HG03097 (cell line): ENCODE measurements around the gene THAP3.

ENCODE experiments used
- ATAC-seq: cut with Tn5 transposase; IDR thresholded peaks from one replicate; pipeline ENCODE4 v1.9.1; 2021; ENCODE audit not compliant: unreplicated experiment, low FRiP score

THAP3 gene

GRCh38 chr1:6603915-6604558 is 20.6 kb upstream of the THAP3 start:
- no peak for ATAC-seq

GRCh38 chr1:6612641-6613360 is 11.9 kb upstream of the THAP3 start:
- ATAC-seq, result no peak

GRCh38 chr1:6613361-6614018 is 11.2 kb upstream of the THAP3 start, which contains the start of gene PHF13:
PHF13 (plus strand) TSS chr1:6613731; CDS start chr1:6614067, 336 bp downstream.
- peak; percentile 96 for ATAC-seq

- ATAC-seq, result no peak
Observed at GRCh38 chr1:6614019-6614928, 10.4 kb upstream of the THAP3 start.

- no peak for ATAC-seq
Observed at GRCh38 chr1:6614929-6615785, 9.5 kb upstream of the THAP3 start.

- no peak for ATAC-seq
Observed at GRCh38 chr1:6619045-6619444, 5.6 kb upstream of the THAP3 start.

GRCh38 chr1:6621429-6622391 is 3.0 kb upstream of the THAP3 start:
- no peak for ATAC-seq

- no peak for ATAC-seq
Observed at GRCh38 chr1:6622396-6623152, 2.1 kb upstream of the THAP3 start.

GRCh38 chr1:6623269-6623965 is 1.3 kb upstream of the THAP3 start:
- ATAC-seq, result no peak

- ATAC-seq, result peak; percentile 6
Observed at GRCh38 chr1:6625584-6626149, 999 bp downstream of the THAP3 start.

GRCh38 chr1:6627031-6627430 is 2.4 kb downstream of the THAP3 start:
- ATAC-seq, result no peak

GRCh38 chr1:6627841-6628545 is 3.3 kb downstream of the THAP3 start:
- no peak for ATAC-seq

GRCh38 chr1:6628971-6629479 is 4.4 kb downstream of the THAP3 start:
- ATAC-seq, result no peak

GRCh38 chr1:6630027-6630426 is 5.4 kb downstream of the THAP3 start:
- ATAC-seq, result no peak

GRCh38 chr1:6631058-6631457 is 6.4 kb downstream of the THAP3 start:
- ATAC-seq, result no peak
